K562 (cell line): ENCODE measurements around the gene ZNF284. TPM values are rescaled to one million over a fixed set of nuclear protein-coding genes. Genes with fewer than 3 reads are reported as not detected.

Experiments used
- BRD9 ChIP-seq: fragments of 450-650 bp; IDR thresholded peaks from 2 replicates; pipeline ENCODE4 v1.6.1; 2018; ENCODE audit warnings: low read depth; ENCODE audit not compliant: partially characterized antibody
- CBX5 ChIP-seq: IDR thresholded peaks from 2 replicates; pipeline ENCODE4 v1.6.1; 2014; ENCODE audit warnings: low read depth, borderline replicate concordance
- CHD4 ChIP-seq: fragments of 200-600 bp; sonication (generic); IDR thresholded peaks from 3 replicates; pipeline ENCODE4 v1.6.1; 2012; ENCODE audit warnings: low read depth, mild to moderate bottlenecking, mixed read lengths, low read length, inconsistent platforms; ENCODE audit not compliant: insufficient read depth, insufficient replicate concordance, poor library complexity, severe bottlenecking
- ETV6 ChIP-seq, 3 experiments: fragments of 150-350 bp in 1 of 3; sonication (generic) in 1 of 3; formaldehyde crosslinking in 1 of 3; IDR thresholded peaks; 2 replicates each; pipeline versions ENCODE4 v1.6.1 to v1.8.0; 2014 to 2022; ENCODE audit warnings: borderline replicate concordance in 2 of 3, low read depth in 2 of 3, antibody characterized with exemption in 1 of 3, low read length in 1 of 3, mild to moderate bottlenecking in 1 of 3, missing genetic modification reagents in 1 of 3
- GTF2E2 ChIP-seq: fragments of 200-800 bp; sonication (Bioruptor generic); IDR thresholded peaks from 2 replicates; pipeline ENCODE4 v1.6.1; 2016; ENCODE audit warnings: missing genetic modification characterization, missing compliant biosample characterization
- HNRNPK ChIP-seq: fragments of 200-400 bp; formaldehyde crosslinking; IDR thresholded peaks from one replicate; pipeline ENCODE4 v1.6.1; 2018; ENCODE audit warnings: mild to moderate bottlenecking, low read depth, low read length; ENCODE audit not compliant: poor library complexity, severe bottlenecking
- MAFF ChIP-seq: IDR thresholded peaks from 2 replicates; pipeline ENCODE4 v1.6.1; 2012; ENCODE audit warnings: low read length, improper control_type of control experiment
- MED1 ChIP-seq: sonication (generic); formaldehyde crosslinking; IDR thresholded peaks from 2 replicates; pipeline ENCODE4 v1.8.1; 2023; ENCODE audit warnings: missing genetic modification reagents, borderline replicate concordance
- NR2C1 ChIP-seq, 2 experiments: fragments of 450-650 bp; IDR thresholded peaks; 2 replicates each; pipeline ENCODE4 v1.6.1; 2017; ENCODE audit warnings: mild to moderate bottlenecking in 2 of 2, antibody characterized with exemption in 1 of 2, inconsistent platforms in 1 of 2, missing compliant biosample characterization in 1 of 2, missing genetic modification characterization in 1 of 2
- NUFIP1 ChIP-seq: fragments of 450-650 bp; IDR thresholded peaks from 2 replicates; pipeline ENCODE4 v1.6.1; 2018; ENCODE audit not compliant: partially characterized antibody
- RAD21 ChIP-seq, 2 experiments: fragments of 250-450 bp in 1 of 2; fragments of 450-650 bp in 1 of 2; sonication (Bioruptor Pico) in 1 of 2; formaldehyde crosslinking in 1 of 2; IDR thresholded peaks in 1 of 2; conservative IDR thresholded peaks in 1 of 2; 2 replicates each; pipeline versions ENCODE4 v1.4.0 to v1.8.0; 2020 to 2022; ENCODE audit warnings: mild to moderate bottlenecking in 2 of 2, moderate library complexity in 1 of 2
- TBL1XR1 ChIP-seq, 2 experiments: IDR thresholded peaks; 2 replicates each; pipeline ENCODE4 v1.6.1; 2012; ENCODE audit warnings: improper control_type of control experiment in 2 of 2, low read length in 2 of 2, mild to moderate bottlenecking in 1 of 2
- THRAP3 ChIP-seq: fragments of 450-650 bp; IDR thresholded peaks from 2 replicates; pipeline ENCODE4 v1.6.1; 2016; ENCODE audit warnings: mild to moderate bottlenecking, inconsistent platforms, borderline replicate concordance
- ZNF263 ChIP-seq: sonication (generic); formaldehyde crosslinking; IDR thresholded peaks from 2 replicates; pipeline ENCODE4 v1.8.0; 2022; ENCODE audit warnings: mild to moderate bottlenecking, missing genetic modification reagents, borderline replicate concordance
- ZNF584 ChIP-seq: fragments of 200-800 bp; sonication (Bioruptor generic); IDR thresholded peaks from 2 replicates; pipeline ENCODE4 v1.6.1; 2016; ENCODE audit warnings: low read depth, mild to moderate bottlenecking, missing genetic modification characterization, missing compliant biosample characterization
- polyA plus RNA-seq, 8 experiments: library from polyadenylated mRNA; depleted of rRNA in 4 of 8; stranded (reverse) in 5 of 8; unstranded in 3 of 8; fragments of >200 nt; fragmentation: Nextera tagmentation in 2 of 8; fragmentation: Illumina TruSeq in 1 of 8; extraction: Ambion mirVana in 2 of 8; extraction: Trizol in 1 of 8; gene quantifications; 2 replicates each; pipeline versions ENCODE4 v1.2.1 to v1.2.3, GENCODE V29; 2011 to 2014; ENCODE audit warnings: inconsistent platforms in 1 of 8, missing spikeins in 1 of 8
- total RNA-seq, 7 experiments: library from RNA; depleted of rRNA in 6 of 7; stranded (reverse); fragments of >200 nt in 6 of 7; fragmentation: Illumina TruSeq in 2 of 7; extraction: Trizol in 2 of 7; gene quantifications; 2 replicates each; pipeline versions ENCODE4 v1.2.1 to v1.2.3, GENCODE V29; 2011 to 2021; ENCODE audit warnings: low replicate concordance in 1 of 7
- TF ChIP-seq, protein P1 (sequence below): fragments of 450-650 bp; formaldehyde crosslinking; IDR thresholded peaks from 2 replicates; pipeline ENCODE4 v1.4.0; 2020; ENCODE audit warnings: mild to moderate bottlenecking, moderate library complexity
- TF ChIP-seq, protein P2 (sequence below): sonication (generic); formaldehyde crosslinking; IDR thresholded peaks from 2 replicates; pipeline ENCODE4 v1.8.0; 2022; ENCODE audit warnings: mild to moderate bottlenecking, low read depth, missing genetic modification reagents

The ZNF284 gene
- total and polyA plus RNA-seq, 9 of the 15 experiments (the other 6 are each of a cell fraction or from before 2014, with no cell fraction given), result 0.07 to 0.24 (median 0.20) TPM

DNA sequence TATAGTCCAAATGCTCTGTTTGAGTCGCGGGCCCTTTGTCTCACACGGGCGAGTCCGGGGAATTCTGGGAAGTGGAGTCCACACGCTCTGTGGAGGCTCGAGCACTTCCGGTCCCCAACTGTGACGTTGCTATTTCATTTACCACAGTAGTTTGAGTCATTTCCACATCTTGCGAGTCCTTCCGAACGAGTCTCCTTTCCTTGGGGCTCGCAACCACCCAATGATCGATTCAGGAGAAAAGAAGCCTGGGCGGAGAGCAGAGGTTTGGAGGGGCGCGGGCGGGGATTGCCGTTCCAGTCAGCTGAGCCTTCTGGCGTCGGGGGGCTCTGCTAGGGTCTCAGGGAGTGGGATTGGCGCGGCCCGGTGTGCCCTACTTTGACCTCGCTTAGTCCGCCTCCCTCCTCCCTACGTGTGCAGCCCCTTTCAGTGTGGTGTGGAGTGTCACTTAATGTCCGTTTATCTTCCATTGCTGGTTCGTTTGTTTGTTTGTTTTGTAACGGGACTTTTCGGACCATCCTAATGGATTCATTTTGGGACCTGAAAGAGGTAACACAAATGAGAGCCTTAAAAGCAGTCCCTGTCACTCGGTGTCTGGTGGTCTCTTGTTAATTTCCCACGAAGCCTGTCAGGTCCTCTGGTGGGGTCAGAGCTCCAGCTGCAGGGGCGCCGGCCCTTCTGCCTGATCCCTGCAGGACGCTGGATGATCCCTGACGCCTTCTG is 46.6 kb upstream of the ZNF284 start, which contains the start of gene ZNF222 (continued):
- no peak for TF ChIP-seq THRAP3
- TF ChIP-seq NR2C1 (IDR thresholded peaks at IDR 0.05), result peak; percentile 53; the same call in 1 of the 2 replicates
- peak; percentile 79 for TF ChIP-seq NR2C1 (tag; IDR thresholded peaks at IDR 0.05)
- TF ChIP-seq CBX5, result no peak
- no peak for TF ChIP-seq CHD4
- TF ChIP-seq, protein P1, sequence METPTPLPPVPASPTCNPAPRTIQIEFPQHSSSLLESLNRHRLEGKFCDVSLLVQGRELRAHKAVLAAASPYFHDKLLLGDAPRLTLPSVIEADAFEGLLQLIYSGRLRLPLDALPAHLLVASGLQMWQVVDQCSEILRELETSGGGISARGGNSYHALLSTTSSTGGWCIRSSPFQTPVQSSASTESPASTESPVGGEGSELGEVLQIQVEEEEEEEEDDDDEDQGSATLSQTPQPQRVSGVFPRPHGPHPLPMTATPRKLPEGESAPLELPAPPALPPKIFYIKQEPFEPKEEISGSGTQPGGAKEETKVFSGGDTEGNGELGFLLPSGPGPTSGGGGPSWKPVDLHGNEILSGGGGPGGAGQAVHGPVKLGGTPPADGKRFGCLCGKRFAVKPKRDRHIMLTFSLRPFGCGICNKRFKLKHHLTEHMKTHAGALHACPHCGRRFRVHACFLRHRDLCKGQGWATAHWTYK (CRISPR knock-in tag), result no peak
- TF ChIP-seq MAFF, result no peak
- TF ChIP-seq, protein P2, sequence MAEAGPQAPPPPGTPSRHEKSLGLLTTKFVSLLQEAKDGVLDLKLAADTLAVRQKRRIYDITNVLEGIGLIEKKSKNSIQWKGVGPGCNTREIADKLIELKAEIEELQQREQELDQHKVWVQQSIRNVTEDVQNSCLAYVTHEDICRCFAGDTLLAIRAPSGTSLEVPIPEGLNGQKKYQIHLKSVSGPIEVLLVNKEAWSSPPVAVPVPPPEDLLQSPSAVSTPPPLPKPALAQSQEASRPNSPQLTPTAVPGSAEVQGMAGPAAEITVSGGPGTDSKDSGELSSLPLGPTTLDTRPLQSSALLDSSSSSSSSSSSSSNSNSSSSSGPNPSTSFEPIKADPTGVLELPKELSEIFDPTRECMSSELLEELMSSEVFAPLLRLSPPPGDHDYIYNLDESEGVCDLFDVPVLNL (CRISPR knock-in tag), result no peak
- 0 out of 2 replicates have a peak, but pooled peaks have one; percentile 37 for TF ChIP-seq GTF2E2 (tag)
- TF ChIP-seq TBL1XR1 (IDR thresholded peaks at IDR 0.05; ENCODE audit: low read length in 2 of 2), result 0 out of 4 replicates have a peak, but pooled peaks of 1 of the 2 experiments have one; percentile 59
- TF ChIP-seq ZNF263 (CRISPR knock-in tag), result 0 out of 2 replicates have a peak, but pooled peaks have one; percentile 20
- no peak for TF ChIP-seq MED1 (CRISPR knock-in tag)
- no peak for TF ChIP-seq BRD9
- TF ChIP-seq HNRNPK, result no peak
- TF ChIP-seq ETV6 (IDR thresholded peaks at IDR 0.05; ENCODE audit: borderline replicate concordance in 1 of 2, low read depth in 2 of 2, low read length in 1 of 2), result no peak
- TF ChIP-seq ETV6 (CRISPR knock-in tag; IDR thresholded peaks at IDR 0.05; ENCODE audit: borderline replicate concordance), result no peak
- TF ChIP-seq NUFIP1, result no peak
- TF ChIP-seq ZNF584 (CRISPR knock-in tag), result no peak
- no peak for TF ChIP-seq RAD21 (CRISPR knock-in tag; conservative IDR thresholded peaks at IDR 0.05 in 1 of 2, IDR thresholded peaks at IDR 0.05 in 1 of 2)
